Measurements from ENCODE around the gene GALNT17.

The GALNT17 gene

GRCh38 chr7:71466448-71467145 lies 334.7 kb downstream of the GALNT17 start:
- DNase-seq, result no peak

- DNase-seq, result no peak
Measured at GRCh38 chr7:71470326-71470725, 338.4 kb downstream of the GALNT17 start.

- no peak for DNase-seq
Measured at GRCh38 chr7:71470830-71471229, 338.9 kb downstream of the GALNT17 start.

- no peak for DNase-seq
Measured at GRCh38 chr7:71472962-71473361, 341.0 kb downstream of the GALNT17 start.

GRCh38 chr7:71473366-71473967 lies 341.5 kb downstream of the GALNT17 start:
- no peak for DNase-seq

GRCh38 chr7:71477441-71477840 lies 345.5 kb downstream of the GALNT17 start:
- DNase-seq, result no peak

GRCh38 chr7:71479231-71479630 lies 347.3 kb downstream of the GALNT17 start:
- DNase-seq, result peak in 1 of 3 experiments; percentile 14

GRCh38 chr7:71480791-71481190 lies 348.8 kb downstream of the GALNT17 start:
- no peak for DNase-seq

GRCh38 chr7:71482284-71482683 lies 350.3 kb downstream of the GALNT17 start:
- peak in 2 of 3 experiments; percentile 59 to 96 for DNase-seq

GRCh38 chr7:71484380-71484779 lies 352.4 kb downstream of the GALNT17 start:
- DNase-seq, result no peak

- no peak for DNase-seq
Measured at GRCh38 chr7:71485586-71485985, 353.6 kb downstream of the GALNT17 start.

GRCh38 chr7:71486414-71486813 lies 354.5 kb downstream of the GALNT17 start:
- DNase-seq, result no peak

GRCh38 chr7:71486856-71487628 lies 355.1 kb downstream of the GALNT17 start:
- no peak for DNase-seq

- no peak for DNase-seq
Measured at GRCh38 chr7:71488308-71488707, 356.4 kb downstream of the GALNT17 start.

- no peak for DNase-seq
Measured at GRCh38 chr7:71491336-71491735, 359.4 kb downstream of the GALNT17 start.

GRCh38 chr7:71495828-71496227 lies 363.9 kb downstream of the GALNT17 start:
- no peak for DNase-seq

- no peak for DNase-seq
Measured at GRCh38 chr7:71497256-71497946, 365.5 kb downstream of the GALNT17 start.

GRCh38 chr7:71498381-71498780 lies 366.4 kb downstream of the GALNT17 start:
- DNase-seq, result no peak

GRCh38 chr7:71504697-71505441 lies 372.9 kb downstream of the GALNT17 start:
- DNase-seq, result no peak

GRCh38 chr7:71506822-71507221 lies 374.9 kb downstream of the GALNT17 start:
- no peak for DNase-seq

- no peak for DNase-seq
Measured at GRCh38 chr7:71507680-71508602, 376.0 kb downstream of the GALNT17 start.

Measured in NCI-H1417 (cell line).